Endothelial cell of umbilical vein (primary cell): ENCODE measurements around the gene SPDEF. TPM values are rescaled to one million over a fixed set of nuclear protein-coding genes. Genes with fewer than 3 reads are reported as not detected.

Experiments used
- BruUV-seq: library from RNA; stranded (reverse); fragments of 400-500 nt; replicated peaks from 2 replicates; lab custom pipeline; 2021; lab: Mats Ljungman, UMichigan
- CTCF ChIA-PET: fragments of 300-600, 350-600 bp; sonication (Branson Sonifier 250); formaldehyde crosslinking; loops from one replicate; lab custom pipeline; 2021; ENCODE audit warnings: antibody characterized with exemption, inconsistent platforms; lab: Charles Lee
- POLR2A ChIA-PET: fragments of 300-600, 350-600 bp; sonication (Branson Sonifier 250); formaldehyde crosslinking; loops from one replicate; lab custom pipeline; 2021; ENCODE audit warnings: antibody characterized with exemption, inconsistent platforms; lab: Charles Lee
- DNase-seq: peaks from one replicate; pipeline ENCODE4 v3.0.0-alpha.2; 2011; ENCODE audit warnings: low read depth, low spot score
- FAIRE-seq: peaks from 2 replicates; lab custom pipeline; 2011; peaks lifted over from hg19 to GRCh38; lab: Jason Lieb, UNC
- H2AFZ ChIP-seq: 2 replicates; pipeline ENCODE4 v1.6.0; 2012; ENCODE audit warnings: low read depth, low read length, control low read depth, inconsistent platforms
- H3K27ac ChIP-seq: 2 replicates; pipeline ENCODE4 v1.5.1; 2011; ENCODE audit warnings: low read depth, mild to moderate bottlenecking, control low read depth, low read length, moderate library complexity; ENCODE audit not compliant: insufficient read depth
- H3K27me3 ChIP-seq, 2 experiments: 2 replicates each; pipeline versions ENCODE4 v1.6.0 to v1.6.1; 2011; ENCODE audit warnings: low read length in 2 of 2, mixed read lengths in 1 of 2; ENCODE audit not compliant: control insufficient read depth in 2 of 2, insufficient read depth in 2 of 2
- H3K36me3 ChIP-seq, 2 experiments: 2 replicates in 1 of 2; 3 replicates in 1 of 2; pipeline ENCODE4 v1.5.1; 2011; ENCODE audit warnings: low read length in 2 of 2, mild to moderate bottlenecking in 1 of 2, moderate library complexity in 1 of 2; ENCODE audit not compliant: control insufficient read depth in 2 of 2, insufficient read depth in 2 of 2; ENCODE audit errors: extremely low read depth in 1 of 2
- H3K4me1 ChIP-seq: 3 replicates; pipeline ENCODE4 v1.5.1; 2011; ENCODE audit warnings: mild to moderate bottlenecking, low read length; ENCODE audit not compliant: control insufficient read depth, insufficient read depth; ENCODE audit errors: extremely low read depth
- H3K4me2 ChIP-seq: 2 replicates; pipeline ENCODE4 v1.6.1; 2011; ENCODE audit warnings: low read length, control low read depth, mixed read lengths; ENCODE audit not compliant: insufficient read depth
- H3K4me3 ChIP-seq, 3 experiments: fragments of 200-600 bp in 1 of 3; sonication (generic), shearing (Covaris generic) in 1 of 3; replicated peaks in 1 of 3; 2 replicates each; pipeline ENCODE4 v1.5.1; 2011 to 2016; ENCODE audit warnings: control low read depth in 3 of 3, low read length in 3 of 3, mild to moderate bottlenecking in 2 of 3, inconsistent platforms in 1 of 3, low read depth in 1 of 3, moderate library complexity in 1 of 3; ENCODE audit not compliant: insufficient read depth in 1 of 3
- H3K79me2 ChIP-seq: 2 replicates; pipeline ENCODE4 v1.6.0; 2012; ENCODE audit warnings: low read length, inconsistent platforms; ENCODE audit not compliant: control insufficient read depth, insufficient read depth
- H3K9ac ChIP-seq: replicated peaks from 2 replicates; pipeline ENCODE3; 2011; ENCODE audit warnings: low read length, control low read depth; ENCODE audit not compliant: insufficient read depth; ENCODE audit errors: extremely low read depth
- H3K9me1 ChIP-seq: replicated peaks from 3 replicates; pipeline ENCODE4 v1.6.0; 2011; ENCODE audit warnings: mild to moderate bottlenecking, low read length; ENCODE audit not compliant: control insufficient read depth, insufficient read depth; ENCODE audit errors: extremely low read depth
- H3K9me3 ChIP-seq: replicated peaks from 2 replicates; pipeline ENCODE4 v1.5.1; 2012; ENCODE audit warnings: low read length, inconsistent platforms; ENCODE audit not compliant: control insufficient read depth, insufficient read depth
- H4K20me1 ChIP-seq: replicated peaks from 2 replicates; pipeline ENCODE3; 2011; ENCODE audit warnings: mild to moderate bottlenecking, low read length; ENCODE audit not compliant: control insufficient read depth, insufficient read depth; ENCODE audit errors: extremely low read depth
- CTCF ChIP-seq, 2 donors: IDR thresholded peaks; 1 replicate in 1 of 2; 2 replicates in 1 of 2; pipeline ENCODE4 v1.5.1; 2011; ENCODE audit warnings: low read length in 2 of 2, mild to moderate bottlenecking in 2 of 2, moderate library complexity in 2 of 2, control low read depth in 1 of 2, inconsistent platforms in 1 of 2, low read depth in 1 of 2; ENCODE audit not compliant: insufficient read depth in 1 of 2; ENCODE audit errors: extremely low read depth in 1 of 2
- EZH2 ChIP-seq: IDR thresholded peaks from 2 replicates; pipeline ENCODE4 v1.6.1; 2012; ENCODE audit warnings: borderline replicate concordance, low read depth, mild to moderate bottlenecking, moderate library complexity, low read length, inconsistent platforms; ENCODE audit not compliant: severe bottlenecking
- FOS ChIP-seq: IDR thresholded peaks from 2 replicates; pipeline ENCODE4 v1.6.1; 2011; ENCODE audit warnings: mild to moderate bottlenecking, low read length, moderate library complexity, borderline replicate concordance; ENCODE audit not compliant: insufficient read depth
- GATA2 ChIP-seq: IDR thresholded peaks from 2 replicates; pipeline ENCODE4 v1.7.0; 2011; ENCODE audit warnings: low read depth, mild to moderate bottlenecking, moderate library complexity, mixed read lengths, low read length; ENCODE audit not compliant: insufficient read length, insufficient read depth
- JUN ChIP-seq: IDR thresholded peaks from 2 replicates; pipeline ENCODE4 v1.6.1; 2011; ENCODE audit warnings: borderline replicate concordance, low read depth; ENCODE audit not compliant: insufficient read length, insufficient read depth
- MYC ChIP-seq: IDR thresholded peaks from one replicate; pipeline ENCODE4 v1.6.1; 2011; ENCODE audit warnings: mild to moderate bottlenecking, low read depth, low read length
- POLR2A ChIP-seq: IDR thresholded peaks from 2 replicates; pipeline ENCODE4 v1.6.1; 2012; ENCODE audit warnings: low read depth, mild to moderate bottlenecking, control low read depth, low read length
- POLR2AphosphoS5 ChIP-seq: IDR thresholded peaks from 2 replicates; pipeline ENCODE4 v1.6.1; 2012; ENCODE audit warnings: low read depth, mild to moderate bottlenecking, control low read depth, low read length, moderate library complexity; ENCODE audit not compliant: insufficient read depth
- dilution Hi-C: fragments of 300-500 bp; cut with MboI; formaldehyde crosslinking; loops from one replicate; pipeline ENCODE4 v1.15.0; 2019; ENCODE audit warnings: low sequenced_read_pairs; ENCODE audit not compliant: extremely low pct_ligation_motif_present
- intact Hi-C: fragments of 100-400 bp; cut with micrococcal nuclease; formaldehyde crosslinking; loops from one replicate; pipeline ENCODE4 v1.10.0; 2022
- polyA plus RNA-seq, 4 experiments: library from polyadenylated mRNA; depleted of rRNA in 3 of 4; stranded (reverse) in 3 of 4; unstranded in 1 of 4; fragments of >200 nt; gene quantifications; 2 replicates each; pipeline versions ENCODE4 v1.2.1 to v1.2.3, GENCODE V29; 2011 to 2012; ENCODE audit warnings: missing spikeins in 1 of 4
- total RNA-seq: library from RNA; stranded (reverse); gene quantifications from 2 replicates; pipeline ENCODE4 v1.2.3, GENCODE V29; 2021
- TF ChIP-seq, protein P1 (sequence below): IDR thresholded peaks from 2 replicates; pipeline ENCODE4 v1.6.1; 2011; ENCODE audit not compliant: insufficient read depth, insufficient read length

Gene SPDEF
- total and polyA plus RNA-seq, 2 donors (not counting 3 experiments of a cell fraction or from before 2014, with no cell fraction given), result not detected

DNA sequence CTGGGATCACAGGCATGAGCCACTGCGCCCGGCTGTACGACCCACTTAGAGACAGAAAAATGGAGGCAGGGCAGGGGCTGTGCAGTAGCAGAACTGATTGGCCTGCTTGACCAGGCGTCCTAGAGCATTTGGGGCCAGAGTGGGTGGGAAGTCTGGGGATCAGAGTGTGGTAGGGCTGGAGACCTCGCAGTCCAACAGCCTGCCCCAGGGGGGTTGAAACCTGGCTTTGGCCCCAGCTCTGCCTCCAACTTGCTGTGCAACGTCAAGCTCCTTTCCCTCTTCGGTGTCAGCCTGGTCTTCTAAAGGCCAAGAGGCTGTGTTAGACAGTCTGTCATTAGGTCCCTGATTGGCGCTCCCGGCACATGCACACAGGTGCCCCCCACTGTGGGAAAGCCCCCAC, 15.3 kb upstream of the SPDEF start:
- Histone ChIP-seq H4K20me1 (no peaks in the 10 kb centered on the region), H3K79me2 (no peaks in the 10 kb centered on the region), H3K27me3 (no peaks in the 10 kb centered on the region), H3K27ac (no peak overlapping the region), H3K9me1 (no peaks in the 10 kb centered on the region), H3K9ac (no peak overlapping the region), H3K4me1 (no peaks in the 10 kb centered on the region), H3K36me3 (no peaks in the 10 kb centered on the region), H3K4me3 (no peak overlapping the region), H3K9me3 (no peaks in the 10 kb centered on the region), H3K4me2 (no peak overlapping the region), H2AFZ (no peak overlapping the region)
- CTCF ChIA-PET, result no interaction called here
- intact Hi-C loops (no loop called here), dilution Hi-C loops (no loop called here)
- no TSS peak for BruUV-seq
- DNase-seq, result no peak
- POLR2A ChIA-PET, result no interaction called here
- TF ChIP-seq EZH2 (no peak), POLR2A (no peak), MYC (no peak), JUN (no peak), POLR2AphosphoS5 (no peak), CTCF (IDR thresholded peaks at IDR 0.05; ENCODE audit: extremely low read depth in 1 of 2, insufficient read depth in 1 of 2, low read depth in 1 of 2, low read length in 2 of 2) (no peak), GATA2 (no peak), FOS (no peak)
- TF ChIP-seq, protein P1, sequence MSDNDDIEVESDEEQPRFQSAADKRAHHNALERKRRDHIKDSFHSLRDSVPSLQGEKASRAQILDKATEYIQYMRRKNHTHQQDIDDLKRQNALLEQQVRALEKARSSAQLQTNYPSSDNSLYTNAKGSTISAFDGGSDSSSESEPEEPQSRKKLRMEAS, result no peak
- no peak for FAIRE-seq
